Sigmoid colon (tissue), 3 donors: ENCODE measurements around the gene IL36RN.

Experiments used
- CTCF ChIP-seq, 4 experiments: fragments of 450-650 bp in 3 of 4; fragments of 200-600 bp in 1 of 4; IDR thresholded peaks; one replicate each; pipeline ENCODE4 v1.5.1; 2016 to 2019; ENCODE audit warnings: antibody characterized with exemption in 4 of 4, mild to moderate bottlenecking in 3 of 4, moderate library complexity in 2 of 4
- POLR2A ChIP-seq, 2 donors: fragments of 450-650 bp; IDR thresholded peaks; one replicate each; pipeline ENCODE4 v1.6.1; 2016; ENCODE audit warnings: antibody characterized with exemption in 2 of 2, mild to moderate bottlenecking in 2 of 2, moderate library complexity in 2 of 2

GRCh38 chr2:113010088-113010487, 48.9 kb upstream of the IL36RN start:
- TF ChIP-seq POLR2A (IDR thresholded peaks at IDR 0.05) (no peak), CTCF (IDR thresholded peaks at IDR 0.05) (no peak)
